HPDE6-E6E7 (cell line): ENCODE results near the gene CAPN9.
A peak's percentile ranks its signal among the peaks of the same experiment; 100 is the strongest.
"Not testable (repeated sequence)": the region's sequence is repeated elsewhere in the genome, so short reads cannot be mapped to it uniquely, and the experiment has no call there.

ENCODE experiments used
- DNase-seq: peaks from one replicate; pipeline ENCODE4 v3.0.0; 2011; ENCODE audit warnings: missing footprints; ENCODE audit errors: extremely low spot score

The CAPN9 gene

GRCh38 chr1:230823931-230824381 lies 76.8 kb downstream of the CAPN9 start:
- no peak for DNase-seq

- no peak for DNase-seq
These were observed 77.3 kb downstream of the CAPN9 start for GRCh38 chr1:230824551-230824918.

- peak; percentile 48 for DNase-seq
These were observed 77.9 kb downstream of the CAPN9 start for GRCh38 chr1:230824919-230825721.

GRCh38 chr1:230825761-230826160 lies 78.6 kb downstream of the CAPN9 start:
- DNase-seq: no peak

- no peak for DNase-seq
These were observed 79.1 kb downstream of the CAPN9 start for GRCh38 chr1:230826166-230826875.

- no peak for DNase-seq
These were observed 80.0 kb downstream of the CAPN9 start for GRCh38 chr1:230827081-230827681.

GRCh38 chr1:230827801-230828200 lies 80.6 kb downstream of the CAPN9 start:
- no peak for DNase-seq

GRCh38 chr1:230828421-230828820 lies 81.2 kb downstream of the CAPN9 start:
- no peak for DNase-seq

- no peak for DNase-seq
These were observed 84.6 kb downstream of the CAPN9 start for GRCh38 chr1:230831771-230832170.

- DNase-seq: no peak
These were observed 85.3 kb downstream of the CAPN9 start for GRCh38 chr1:230832476-230832875.

- DNase-seq: no peak
These were observed 86.3 kb downstream of the CAPN9 start for GRCh38 chr1:230833511-230833910.

GRCh38 chr1:230834292-230834691 lies 87.1 kb downstream of the CAPN9 start:
- DNase-seq: no peak

GRCh38 chr1:230836347-230836746 lies 89.2 kb downstream of the CAPN9 start:
- no peak for DNase-seq

GRCh38 chr1:230836793-230837192 lies 89.6 kb downstream of the CAPN9 start:
- DNase-seq: no peak

- DNase-seq: no peak
These were observed 92.0 kb downstream of the CAPN9 start for GRCh38 chr1:230839173-230839572.

- no peak for DNase-seq
These were observed 95.6 kb downstream of the CAPN9 start for GRCh38 chr1:230842801-230843200.

- DNase-seq: no peak
These were observed 96.5 kb downstream of the CAPN9 start for GRCh38 chr1:230843503-230844309.

- DNase-seq: no peak
These were observed 97.4 kb downstream of the CAPN9 start for GRCh38 chr1:230844561-230844960.

- not testable (repeated sequence) for DNase-seq
These were observed 98.0 kb downstream of the CAPN9 start for GRCh38 chr1:230845184-230845583.

- DNase-seq: no peak
These were observed 101.0 kb downstream of the CAPN9 start for GRCh38 chr1:230848235-230848634.

- DNase-seq: no peak
These were observed 102.5 kb downstream of the CAPN9 start for GRCh38 chr1:230849451-230850224.
